Karpas-422 (cell line): ENCODE measurements around the gene EEF1A2. TPM values are rescaled to one million over a fixed set of nuclear protein-coding genes. Genes with fewer than 3 reads are reported as not detected.

Experiments
- DNase-seq: peaks from one replicate; pipeline ENCODE4 v3.0.0-alpha.2; 2015
- H2AFZ ChIP-seq: fragments of 200-600 bp; sonication (generic); 2 replicates; pipeline ENCODE4 v1.6.1; 2014; ENCODE audit warnings: antibody characterized with exemption, low read length, mixed read lengths
- H3K27ac ChIP-seq: fragments of 200-600 bp; sonication (generic); 2 replicates; pipeline ENCODE4 v1.5.1; 2014; ENCODE audit warnings: mild to moderate bottlenecking, low read length, moderate library complexity
- H3K27me3 ChIP-seq: fragments of 200-600 bp; sonication (generic); 2 replicates; pipeline ENCODE4 v1.6.1; 2014; ENCODE audit warnings: low read length, mixed read lengths
- H3K36me3 ChIP-seq: fragments of 200-600 bp; sonication (generic); 2 replicates; pipeline ENCODE4 v1.6.1; 2014; ENCODE audit warnings: low read length, mixed read lengths; ENCODE audit not compliant: insufficient read depth
- H3K4me1 ChIP-seq: fragments of 200-600 bp; sonication (generic); 2 replicates; pipeline ENCODE4 v1.6.1; 2014; ENCODE audit warnings: mild to moderate bottlenecking, low read length, mixed read lengths
- H3K4me2 ChIP-seq: fragments of 200-600 bp; sonication (generic); 2 replicates; pipeline ENCODE4 v1.6.1; 2014; ENCODE audit warnings: low read length, low read depth, mild to moderate bottlenecking; ENCODE audit not compliant: poor library complexity, severe bottlenecking
- H3K4me3 ChIP-seq: fragments of 200-600 bp; sonication (generic); 2 replicates; pipeline ENCODE4 v1.5.1; 2014; ENCODE audit warnings: mild to moderate bottlenecking, antibody characterized with exemption, low read length, mixed read lengths
- H3K79me2 ChIP-seq: fragments of 200-600 bp; sonication (generic); 2 replicates; pipeline ENCODE4 v1.6.1; 2014; ENCODE audit warnings: mild to moderate bottlenecking, low read length, mixed read lengths
- H3K9ac ChIP-seq: fragments of 200-600 bp; sonication (generic); 2 replicates; pipeline ENCODE4 v1.6.0; 2014; ENCODE audit warnings: low read length
- H3K9me2 ChIP-seq: fragments of 200-600 bp; sonication (generic), shearing (Covaris generic); replicated peaks from 2 replicates; pipeline ENCODE4 v1.6.0; 2014; ENCODE audit warnings: mild to moderate bottlenecking, low read length, moderate library complexity; ENCODE audit not compliant: insufficient read depth
- H3K9me3 ChIP-seq: fragments of 300-700, 200-600 bp; sonication (generic); 2 replicates; pipeline ENCODE4 v1.6.1; 2014; ENCODE audit warnings: low read length, mixed read lengths
- H4K20me1 ChIP-seq: fragments of 200-600 bp; sonication (generic); 2 replicates; pipeline ENCODE4 v1.6.1; 2014; ENCODE audit warnings: mild to moderate bottlenecking, antibody characterized with exemption, low read length, low read depth; ENCODE audit not compliant: insufficient read depth
- total RNA-seq: library from RNA; depleted of rRNA; stranded (reverse); fragments of >200 nt; shearing (Covaris generic); gene quantifications from 2 replicates; pipeline ENCODE4 v1.2.3, GENCODE V29; 2014; ENCODE audit warnings: low replicate concordance

The EEF1A2 gene
- total RNA-seq, 1 experiment from 2014 or later, result 0.71 TPM

DNA sequence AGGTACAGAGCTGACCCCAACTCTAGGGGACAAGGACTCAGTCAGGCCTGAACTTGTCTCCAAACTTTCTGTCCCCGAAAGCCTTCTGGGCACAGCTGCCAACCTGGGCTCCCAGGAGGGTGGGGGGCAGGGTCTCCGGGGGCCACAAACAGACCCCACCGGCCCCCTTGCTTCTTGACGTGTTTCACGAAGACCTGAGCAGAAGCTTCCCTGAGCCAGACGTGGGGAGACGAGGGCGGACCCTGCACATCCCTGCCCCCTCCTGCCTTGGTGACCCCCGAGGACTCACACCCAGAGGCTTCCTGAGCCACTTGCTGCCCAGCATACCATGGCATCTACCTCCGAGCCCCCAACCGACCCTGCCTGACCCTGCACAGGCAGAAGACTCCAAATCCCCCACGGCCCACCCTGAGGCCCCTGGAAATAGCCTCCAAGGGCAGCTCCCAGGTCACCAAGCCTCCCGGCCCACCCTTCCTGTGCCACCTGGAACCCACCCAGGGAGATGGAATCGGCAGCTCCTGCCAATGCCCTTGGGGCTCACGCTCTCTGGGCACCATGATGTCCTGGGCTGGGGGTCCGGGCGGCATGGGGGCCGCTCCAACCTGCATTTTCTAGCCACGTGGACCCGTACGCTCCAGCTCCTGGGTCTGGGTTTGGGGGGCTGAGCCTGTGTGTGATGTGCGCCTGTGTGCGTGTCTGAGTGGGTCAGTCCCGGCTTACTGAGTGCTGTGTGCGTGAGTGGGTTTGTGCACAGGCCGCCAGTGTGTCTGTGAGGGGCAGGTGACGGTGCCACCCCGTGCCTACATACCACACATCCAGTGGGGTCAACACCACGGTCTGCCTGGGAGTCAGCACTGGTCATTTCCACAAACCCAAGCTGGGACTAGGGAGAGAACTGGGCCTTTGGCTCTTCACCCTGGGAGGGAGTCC, 40.8 kb upstream of the EEF1A2 start:
- Histone ChIP-seq H3K9me2 (no peaks in the 10 kb centered on the region), H3K4me2 (no peak overlapping the region), H2AFZ (no peak overlapping the region), H3K4me1 (peaks cover 32% of the 10 kb centered on the region), H3K9me3 (no peaks in the 10 kb centered on the region), H3K27ac (no peak overlapping the region), H4K20me1 (0 out of 2 replicates have a peak, but pooled peaks cover 2% of the 10 kb centered on the region), H3K9ac (no peak overlapping the region), H3K27me3 (no peaks in the 10 kb centered on the region), H3K4me3 (no peak overlapping the region), H3K79me2 (no peaks in the 10 kb centered on the region), H3K36me3 (no peaks in the 10 kb centered on the region)
- no peak for DNase-seq

DNA sequence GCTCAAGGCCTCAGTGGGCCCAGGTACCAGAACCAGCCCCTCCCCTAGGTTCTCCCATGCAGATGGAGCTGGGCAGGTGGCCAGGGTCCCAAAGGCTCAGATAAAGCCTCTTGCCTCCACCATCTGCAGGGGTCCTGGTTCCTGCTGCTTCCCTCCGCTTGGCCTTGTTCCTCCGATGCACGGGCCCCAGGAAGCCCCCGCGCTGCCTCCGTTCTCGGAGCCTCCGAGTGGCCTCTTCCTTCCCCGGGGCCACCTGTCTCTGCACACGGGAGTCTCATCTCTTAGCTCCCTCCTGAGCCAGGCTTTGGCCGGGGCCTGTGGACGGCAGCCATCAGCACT, 40.2 kb upstream of the EEF1A2 start:
- H2AFZ ChIP-seq, result no peak overlapping the region
- no peaks in the 10 kb centered on the region for H3K9me3 ChIP-seq
- no peak overlapping the region for H3K4me2 ChIP-seq
- H3K36me3 ChIP-seq, result no peaks in the 10 kb centered on the region
- no peak for DNase-seq
- no peak overlapping the region for H3K27ac ChIP-seq
- H3K4me1 ChIP-seq, result peaks cover 32% of the 10 kb centered on the region
- H3K79me2 ChIP-seq, result no peaks in the 10 kb centered on the region
- no peaks in the 10 kb centered on the region for H3K9me2 ChIP-seq
- 0 out of 2 replicates have a peak, but pooled peaks cover 2% of the 10 kb centered on the region for H4K20me1 ChIP-seq
- no peaks in the 10 kb centered on the region for H3K27me3 ChIP-seq
- H3K4me3 ChIP-seq, result no peak overlapping the region
- no peak overlapping the region for H3K9ac ChIP-seq

- Histone ChIP-seq H3K9me2 (no peaks in the 10 kb centered on the region), H3K4me1 (peaks cover 32% of the 10 kb centered on the region), H3K9me3 (no peaks in the 10 kb centered on the region), H3K4me3 (peak overlapping the region; percentile 68; the same call in 1 of the 2 replicates), H3K36me3 (no peaks in the 10 kb centered on the region), H3K79me2 (no peaks in the 10 kb centered on the region), H3K4me2 (peak overlapping the region; percentile 84), H3K27ac (no peak overlapping the region), H4K20me1 (0 out of 2 replicates have a peak, but pooled peaks cover 2% of the 10 kb centered on the region), H2AFZ (no peak overlapping the region), H3K9ac (no peak overlapping the region), H3K27me3 (no peaks in the 10 kb centered on the region)
- DNase-seq, result no peak
Measured at GRCh38 chr20:63538204-63539091, 39.6 kb upstream of the EEF1A2 start.

- H3K4me3 ChIP-seq, result peak overlapping the region; percentile 68
- no peaks in the 10 kb centered on the region for H3K9me3 ChIP-seq
- peak; percentile 98 for DNase-seq
- peak overlapping the region; percentile 35; the same call in 1 of the 2 replicates for H3K27ac ChIP-seq
- peak overlapping the region; percentile 84 for H3K4me2 ChIP-seq
- peaks cover 27% of the 10 kb centered on the region for H3K4me1 ChIP-seq
- 0 out of 2 replicates have a peak, but pooled peaks cover 2% of the 10 kb centered on the region for H4K20me1 ChIP-seq
- H3K79me2 ChIP-seq, result no peaks in the 10 kb centered on the region
- no peaks in the 10 kb centered on the region for H3K27me3 ChIP-seq
- peak overlapping the region; percentile 57; the same call in 1 of the 2 replicates for H2AFZ ChIP-seq
- no peaks in the 10 kb centered on the region for H3K9me2 ChIP-seq
- H3K36me3 ChIP-seq, result no peaks in the 10 kb centered on the region
- H3K9ac ChIP-seq, result peak overlapping the region; percentile 75
Measured at GRCh38 chr20:63537525-63538203, 38.8 kb upstream of the EEF1A2 start.

- H3K9me2 ChIP-seq, result no peaks in the 10 kb centered on the region
- no peaks in the 10 kb centered on the region for H3K27me3 ChIP-seq
- 0 out of 2 replicates have a peak, but pooled peaks cover 2% of the 10 kb centered on the region for H4K20me1 ChIP-seq
- peak within 1 kb of the TSS; percentile 57; the same call in 1 of the 2 replicates for H2AFZ ChIP-seq
- no peaks in the 10 kb centered on the region for H3K9me3 ChIP-seq
- no peaks in the 10 kb centered on the region for H3K79me2 ChIP-seq
- peak within 1 kb of the TSS; percentile 75 for H3K9ac ChIP-seq
- peak; percentile 83 for DNase-seq
- peaks cover 23% of the 10 kb centered on the region for H3K4me1 ChIP-seq
- H3K4me3 ChIP-seq, result peak within 1 kb of the TSS; percentile 68
- H3K36me3 ChIP-seq, result no peaks in the 10 kb centered on the region
- peak within 1 kb of the TSS; percentile 84 for H3K4me2 ChIP-seq
- H3K27ac ChIP-seq, result peak within 1 kb of the TSS; percentile 35; the same call in 1 of the 2 replicates
Measured at GRCh38 chr20:63536997-63537524, 38.2 kb upstream of the EEF1A2 start, which contains the start of gene PTK6. Gene PTK6 (minus strand): TSS chr20:63537376. CDS start chr20:63537314, 62 bp downstream.

DNA sequence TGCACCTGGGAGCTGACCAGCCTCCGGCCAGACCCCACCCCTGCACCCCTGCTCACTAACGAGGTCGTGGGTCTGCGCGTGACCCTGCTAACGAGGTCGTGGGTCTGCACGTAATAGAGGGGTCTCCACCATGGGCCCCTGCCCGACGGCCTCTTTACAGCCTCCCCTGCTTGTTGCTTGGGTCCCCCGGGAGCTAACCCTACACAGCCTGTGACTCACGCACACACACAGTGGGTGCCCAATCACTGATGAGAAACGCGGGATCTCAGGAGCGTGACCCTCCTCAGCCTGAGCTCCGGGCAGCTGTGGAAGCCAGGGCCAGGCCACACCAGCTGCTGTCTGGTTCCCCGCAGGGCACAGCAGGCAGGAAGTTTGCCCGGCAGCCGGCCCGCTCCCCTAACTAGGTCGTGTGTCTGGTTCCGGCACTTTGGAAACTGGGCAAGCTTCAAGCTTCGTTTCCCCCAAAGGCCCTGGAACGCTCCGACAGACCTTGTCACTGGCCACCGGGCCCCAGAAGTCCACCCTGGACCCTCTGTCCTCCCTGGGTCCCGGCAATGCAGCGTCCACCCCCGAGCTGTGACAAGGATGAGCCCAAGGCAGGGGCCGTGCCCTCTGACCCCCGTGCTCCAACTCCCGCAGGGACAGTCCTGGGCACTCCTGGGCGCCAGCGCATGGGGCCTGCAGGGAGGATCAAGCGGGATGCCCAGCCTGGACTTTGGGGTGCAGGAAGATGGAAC, 37.5 kb upstream of the EEF1A2 start:
- Histone ChIP-seq H3K79me2 (no peaks in the 10 kb centered on the region), H4K20me1 (no peaks in the 10 kb centered on the region), H3K27me3 (no peaks in the 10 kb centered on the region), H3K9me2 (no peaks in the 10 kb centered on the region), H3K4me2 (peak overlapping the region; percentile 84), H3K4me3 (no peak overlapping the region), H3K4me1 (peaks cover 23% of the 10 kb centered on the region), H3K27ac (no peak overlapping the region), H2AFZ (no peak overlapping the region), H3K9me3 (no peaks in the 10 kb centered on the region), H3K9ac (no peak overlapping the region), H3K36me3 (no peaks in the 10 kb centered on the region)
- DNase-seq, result no peak
